NCI-H2107 treated with DMSO at 0.1 percent for 48 hours (cell line): Measurements from ENCODE around the gene SFRP5.

ENCODE experiments used
- DNase-seq: peaks from one replicate; lab custom pipeline; 2025; ENCODE audit not compliant: unreplicated experiment; lab: John Stamatoyannopoulos, UW

SFRP5 gene

DNA sequence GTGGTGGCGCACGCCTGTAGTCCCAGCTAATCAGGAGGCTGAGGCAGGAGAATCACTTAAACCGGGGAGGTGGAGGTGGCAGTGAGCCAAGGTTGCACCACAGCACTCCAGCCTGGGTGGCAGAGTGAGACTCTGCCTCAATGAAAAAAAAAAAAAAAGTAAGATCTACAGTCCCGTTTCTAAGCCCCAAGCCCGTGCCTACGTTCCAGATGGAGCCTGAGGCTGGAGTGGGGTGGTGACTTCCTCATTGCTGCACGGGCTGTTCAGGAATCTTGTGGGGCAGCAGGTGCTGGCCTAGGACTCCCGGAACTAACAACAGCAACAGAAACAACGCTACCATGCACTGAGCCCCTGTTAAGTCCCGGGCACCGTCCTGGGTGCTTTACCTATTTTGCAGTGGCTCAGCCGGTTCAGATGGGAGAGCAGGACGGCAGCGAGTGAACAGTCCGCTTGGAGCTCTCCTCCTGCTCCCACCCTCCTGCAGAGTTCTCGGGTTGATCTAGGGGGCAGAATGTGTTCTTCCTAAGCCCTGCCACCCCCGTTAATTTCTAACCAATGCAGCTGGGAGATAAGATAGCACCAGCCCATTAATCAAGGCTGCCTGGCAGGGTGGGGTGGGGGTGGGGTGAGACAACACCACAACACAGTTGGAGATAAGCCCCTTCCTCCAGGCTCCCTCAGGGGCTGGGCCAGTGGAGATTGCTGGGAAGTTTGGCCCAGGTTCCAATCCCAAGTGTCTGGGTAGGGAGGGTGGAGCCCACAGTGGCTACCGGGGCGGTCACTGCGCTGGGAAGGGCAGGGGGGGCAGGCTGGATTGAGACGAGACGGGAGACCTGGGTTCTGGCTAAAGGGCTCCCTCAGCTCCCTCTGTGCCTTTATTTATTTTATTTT is 17.0 kb upstream of the SFRP5 start:
- no peak for DNase-seq

DNA sequence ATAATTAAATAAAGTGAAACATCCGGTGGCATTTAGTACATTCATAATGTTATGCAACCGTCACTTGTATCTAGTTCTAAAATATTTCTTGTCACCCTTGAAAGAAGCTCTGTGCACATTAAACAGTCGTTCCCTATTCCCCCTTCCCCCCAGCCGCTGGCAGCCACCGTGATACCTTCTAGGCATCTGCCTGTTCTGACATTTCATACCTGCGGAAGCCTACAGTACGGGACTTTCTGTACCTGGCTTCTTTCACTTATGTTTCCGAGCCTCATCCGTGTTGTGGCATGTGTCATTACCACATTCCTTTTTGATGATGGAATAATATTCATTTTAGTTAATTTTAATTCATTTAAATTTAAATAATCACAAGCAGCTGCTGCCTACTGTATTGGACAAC is 13.9 kb upstream of the SFRP5 start:
- DNase-seq, result no peak

DNA sequence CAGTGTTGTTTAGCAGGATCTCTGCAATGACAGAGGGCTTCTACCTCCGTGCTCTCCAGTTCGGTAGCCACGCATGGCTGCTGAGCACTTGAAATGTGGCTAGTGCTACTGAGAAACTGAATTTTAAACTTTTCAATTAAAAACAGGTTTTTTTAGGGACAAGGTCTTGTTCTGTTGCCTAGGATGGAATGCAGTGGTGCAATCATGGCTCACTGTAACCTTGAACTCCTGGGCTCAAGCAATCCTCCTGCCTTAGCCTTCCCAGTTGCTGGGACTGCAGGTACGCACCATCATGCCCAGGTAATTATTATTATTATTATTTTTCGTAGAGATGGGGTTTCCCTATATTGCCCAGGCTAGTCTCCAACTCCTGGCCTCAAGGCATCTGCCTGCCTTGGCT is 13.4 kb upstream of the SFRP5 start:
- DNase-seq, result no peak

DNA sequence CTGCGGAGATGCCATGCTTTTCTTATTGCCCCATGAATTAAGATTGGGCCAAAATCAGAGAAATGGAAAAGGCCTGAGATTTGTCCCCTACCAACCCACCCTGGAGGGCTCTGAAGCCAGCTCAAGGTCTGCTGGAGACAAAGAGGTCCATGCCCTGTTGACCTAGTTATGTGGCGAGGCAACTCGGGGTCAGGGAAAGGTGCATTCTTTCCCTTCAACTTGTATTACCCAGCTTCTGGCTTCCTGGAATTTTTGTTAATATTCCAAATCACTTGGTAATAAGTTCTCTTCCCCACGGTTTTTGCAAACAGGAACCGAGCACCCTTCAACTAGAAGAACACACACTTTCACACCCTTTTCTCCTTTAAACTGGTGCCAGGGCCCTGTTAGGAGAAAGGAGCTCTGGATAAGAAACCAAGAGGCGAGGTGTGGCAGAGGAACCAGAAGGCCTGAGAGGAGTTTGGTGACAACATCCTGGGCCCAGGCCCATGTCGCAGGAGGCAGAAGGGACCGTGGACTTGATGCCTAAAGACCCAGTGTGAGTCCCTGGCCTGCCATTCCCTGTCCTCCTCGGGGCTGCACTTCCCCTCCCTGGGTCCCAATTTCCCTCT is 12.5 kb upstream of the SFRP5 start:
- no peak for DNase-seq

DNA sequence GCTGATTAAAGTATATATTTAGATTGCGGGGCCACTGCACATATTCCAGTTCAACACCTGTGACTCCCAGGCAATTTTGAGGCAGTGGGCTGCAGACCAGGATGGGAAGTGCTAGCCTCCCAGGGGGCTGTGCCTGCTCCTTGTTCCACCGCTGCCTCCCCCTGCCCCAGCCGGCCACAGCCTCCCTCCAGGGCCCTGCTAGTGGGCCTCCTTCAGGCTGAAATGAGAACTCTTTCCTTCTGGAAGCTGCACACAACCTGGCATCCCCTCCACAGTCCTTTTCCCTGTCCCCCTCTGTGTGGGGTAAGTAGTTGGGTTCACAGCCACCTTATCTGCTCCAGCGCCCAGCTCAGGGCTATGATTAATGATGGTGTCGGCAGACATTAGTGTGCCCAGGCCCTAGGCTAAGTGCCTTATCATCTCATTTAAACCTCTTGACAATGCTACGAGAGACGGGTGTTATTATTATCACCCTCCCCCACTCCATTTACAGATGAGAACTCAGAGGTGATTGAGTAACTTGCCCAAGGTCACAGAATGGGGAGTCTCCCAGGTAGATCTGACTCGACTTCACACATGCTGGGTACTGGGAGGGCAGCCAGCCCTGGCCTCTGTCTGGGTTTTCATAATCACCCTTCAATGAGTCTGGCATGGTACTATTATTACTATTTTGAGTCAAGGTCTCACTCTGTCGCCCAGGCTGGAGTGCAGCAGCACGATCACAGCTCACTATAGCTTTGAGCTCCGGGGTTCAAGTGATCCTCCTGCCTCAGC is 10.8 kb upstream of the SFRP5 start:
- DNase-seq, result no peak

DNA sequence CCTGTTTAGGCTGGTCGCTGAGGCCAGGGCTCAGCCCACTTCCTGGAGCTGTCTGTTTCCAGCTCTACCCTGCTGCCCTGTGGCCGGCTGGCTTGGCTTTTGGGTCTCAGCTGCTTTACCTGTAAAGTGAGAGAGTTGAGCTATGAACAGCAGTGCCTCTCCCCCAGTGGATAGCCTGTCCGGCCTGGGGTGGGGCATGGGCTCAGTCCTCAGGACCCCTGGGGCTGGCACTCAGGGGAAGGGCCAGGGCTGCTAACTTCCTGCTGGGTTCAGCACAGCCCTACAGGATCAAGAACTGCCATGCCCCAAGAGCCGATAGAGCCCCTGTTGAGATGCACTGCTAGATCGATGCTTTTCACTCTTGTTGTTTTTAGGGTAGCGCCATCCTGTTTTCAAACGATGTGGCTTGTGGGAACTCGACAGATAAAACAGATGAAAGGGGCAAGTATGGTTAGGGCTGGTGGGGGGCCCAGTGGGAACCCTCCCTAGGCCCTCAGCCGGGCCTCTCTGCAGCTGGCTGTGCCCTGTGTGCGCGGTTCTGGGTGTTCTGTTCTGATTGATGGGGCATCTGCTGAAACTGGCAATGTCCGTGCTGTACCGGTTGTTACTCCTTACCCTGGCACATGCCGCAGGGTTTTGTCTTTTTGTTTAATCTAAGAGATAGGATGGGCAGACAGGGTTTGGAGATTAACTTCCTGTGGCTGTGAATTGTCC is 10.0 kb upstream of the SFRP5 start:
- no peak for DNase-seq

DNA sequence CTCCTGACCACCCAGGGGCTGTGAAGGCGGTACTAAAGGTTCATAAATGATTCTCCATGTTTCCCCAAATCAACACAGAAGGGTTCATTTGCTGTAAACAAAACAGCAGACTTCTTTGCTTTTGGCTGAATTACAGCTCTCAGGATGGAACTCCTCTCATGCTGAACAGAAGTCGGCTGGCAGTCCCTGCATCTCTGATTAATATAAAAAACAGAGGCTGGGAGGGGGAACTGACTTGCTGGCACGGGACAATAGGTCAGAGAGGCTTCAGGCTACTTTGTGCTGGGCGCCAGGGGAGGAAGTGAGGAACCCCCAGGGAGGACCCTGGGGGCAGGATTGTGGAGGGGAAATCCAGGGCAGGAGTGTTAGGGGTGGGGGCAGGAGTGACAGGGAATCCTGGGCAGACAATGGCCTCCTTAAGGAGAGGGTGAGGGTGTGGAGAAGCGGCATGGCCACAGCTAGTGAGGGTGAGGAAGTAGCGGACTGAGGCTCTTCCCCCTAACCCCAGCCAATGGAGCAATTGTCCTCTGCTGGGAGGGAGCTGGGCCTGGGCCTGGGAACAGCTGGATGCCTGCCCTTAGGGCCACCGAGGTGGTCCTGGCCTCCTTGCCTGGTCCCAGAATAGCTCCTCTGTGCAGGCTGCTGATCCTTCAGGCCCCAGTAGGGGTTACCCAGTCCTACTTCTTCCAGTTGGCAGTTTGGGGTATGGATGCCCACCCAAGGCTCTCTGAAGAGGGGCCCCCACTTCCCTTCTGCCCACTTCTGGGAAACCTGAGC is 9.2 kb upstream of the SFRP5 start:
- DNase-seq, result no peak

DNA sequence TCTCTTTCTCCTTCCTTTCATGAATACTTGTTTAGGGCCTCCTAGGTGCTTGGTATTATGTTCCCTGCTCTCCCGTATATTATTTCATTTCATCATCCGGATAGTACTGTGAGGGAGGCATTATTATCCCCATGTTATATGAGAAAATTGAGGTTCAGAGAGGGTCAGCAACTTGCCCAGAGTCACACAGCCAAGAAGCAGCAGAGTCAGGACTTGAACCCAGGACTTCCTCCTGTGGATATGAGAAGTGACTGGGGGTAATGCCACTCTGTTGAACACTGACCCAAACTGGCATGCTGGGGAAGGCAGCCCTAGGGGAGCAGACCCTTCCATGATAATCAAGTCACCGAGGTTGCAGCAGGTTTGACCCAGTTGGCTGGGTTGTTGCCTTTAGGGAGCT is 8.2 kb upstream of the SFRP5 start:
- DNase-seq, result no peak

DNA sequence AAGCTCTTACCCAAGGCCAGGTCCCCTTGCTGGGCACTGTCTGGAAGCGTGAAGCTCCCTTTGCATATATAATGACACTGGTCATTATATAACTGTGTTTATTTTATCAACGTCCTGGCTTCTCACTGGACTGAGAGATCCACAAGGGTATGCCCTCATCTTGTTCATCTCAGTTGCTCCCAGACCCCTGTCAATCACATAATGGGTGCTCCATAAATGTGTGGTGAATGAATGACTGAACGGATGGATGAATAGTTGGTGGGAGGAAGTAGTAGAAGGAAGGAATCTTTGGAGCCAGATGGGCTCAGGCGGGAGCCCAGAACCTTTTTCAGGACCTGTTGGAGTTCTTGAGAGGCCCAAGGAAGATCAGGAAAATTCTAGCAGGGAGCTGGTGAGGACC is 7.7 kb upstream of the SFRP5 start:
- DNase-seq, result no peak

DNA sequence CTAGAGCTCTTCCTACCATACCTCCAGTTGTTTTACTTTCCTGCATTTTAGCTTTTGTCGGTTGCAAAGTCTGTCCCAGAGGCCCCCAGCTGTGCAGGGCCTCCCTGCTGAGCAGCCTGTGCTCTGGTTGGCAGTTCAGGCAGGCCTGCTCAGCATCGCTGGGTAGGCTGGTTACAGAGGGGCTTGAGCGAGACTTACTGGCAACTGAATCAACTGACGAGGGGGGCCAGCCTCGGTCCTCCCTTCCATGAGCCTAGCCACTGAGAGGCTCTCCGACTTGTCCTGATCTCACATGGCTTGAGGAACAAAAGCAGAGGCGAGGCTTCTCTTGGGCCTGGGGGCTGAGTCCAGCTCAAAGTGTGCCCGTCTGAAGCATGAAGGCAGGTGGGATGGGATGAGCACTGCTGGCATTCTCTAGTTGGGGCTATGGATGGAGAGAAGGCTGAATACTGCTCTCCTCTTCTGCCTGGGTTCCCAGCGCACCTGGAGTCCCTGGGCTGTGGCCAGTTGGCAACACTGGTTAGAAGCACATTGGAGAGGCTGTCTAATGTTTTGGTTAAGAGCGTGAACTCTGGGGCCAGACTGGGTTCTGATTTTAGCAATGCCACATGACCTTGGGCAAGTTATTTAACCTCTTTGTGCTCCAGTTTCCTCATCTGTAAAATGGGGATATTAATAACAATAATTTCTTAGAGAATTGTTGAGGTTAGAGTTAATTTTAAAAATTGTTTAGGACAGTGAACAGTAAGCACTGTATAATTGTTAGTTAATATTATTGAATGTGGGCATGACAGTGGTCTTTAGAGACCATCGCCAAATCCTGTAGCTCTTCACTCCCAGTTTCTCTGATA is 6.9 kb upstream of the SFRP5 start:
- no peak for DNase-seq

DNA sequence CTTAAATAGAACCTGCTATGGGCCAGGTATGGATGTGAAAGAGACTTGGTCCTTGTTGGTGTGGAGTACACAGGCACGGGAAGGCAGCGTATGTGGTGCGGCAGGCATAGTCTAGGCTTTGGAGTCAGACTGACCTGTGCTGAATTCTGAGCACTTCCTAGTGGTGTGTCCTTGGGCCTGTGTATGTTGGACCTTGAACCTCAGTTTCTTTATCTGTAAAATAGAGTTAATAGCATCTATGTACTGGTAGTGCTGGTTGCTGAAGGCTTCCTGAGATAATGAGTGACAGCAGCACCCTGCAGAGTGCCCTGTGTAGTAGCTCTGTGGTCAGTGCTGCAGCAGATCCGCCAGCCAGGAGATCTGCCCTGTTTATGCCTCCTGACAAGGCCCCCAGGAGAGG is 5.3 kb upstream of the SFRP5 start:
- no peak for DNase-seq

DNA sequence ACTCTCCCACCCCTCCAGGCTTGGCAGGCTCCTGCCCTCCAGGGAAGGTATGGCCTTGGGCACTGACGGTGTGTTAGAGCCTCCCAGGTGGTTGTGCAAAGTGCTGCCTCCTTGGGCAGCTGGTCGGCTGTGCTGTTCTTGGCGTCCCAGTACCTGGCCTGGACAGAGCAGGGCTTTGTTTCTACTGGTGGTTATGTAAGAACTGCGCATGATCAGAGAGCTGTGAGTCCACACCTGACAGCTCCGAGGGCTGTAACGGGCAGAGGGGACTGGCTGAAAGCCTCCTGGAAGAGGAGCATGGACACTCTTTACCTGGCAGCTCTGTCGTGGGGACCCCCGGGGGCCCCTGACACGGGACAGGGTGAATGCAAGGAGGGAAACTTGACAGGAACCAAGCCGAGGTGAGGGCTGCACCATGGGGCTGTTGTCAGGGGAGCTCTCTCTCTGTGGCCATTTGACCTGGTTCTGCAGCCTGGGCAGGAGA is 3.1 kb upstream of the SFRP5 start:
- DNase-seq, result no peak

DNA sequence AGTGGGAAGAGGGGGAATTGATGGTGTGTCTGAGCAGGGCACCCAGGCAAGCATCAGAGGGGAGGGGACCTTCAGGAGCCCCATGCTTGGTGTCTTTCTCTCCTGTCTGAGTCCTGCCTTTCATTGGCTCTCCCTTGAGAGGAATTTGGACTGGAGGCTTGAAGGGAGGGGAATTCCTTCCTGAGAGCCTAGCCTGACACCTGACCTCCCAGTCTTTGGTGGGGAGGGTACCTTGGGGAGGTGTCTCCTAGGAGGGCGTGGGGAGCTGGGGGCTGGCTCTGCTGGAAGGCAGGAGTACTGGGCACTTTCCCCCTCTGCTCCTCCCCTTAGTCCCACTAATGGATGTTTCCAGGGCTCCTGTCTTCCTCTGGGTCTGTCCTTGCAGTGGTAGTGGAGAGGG is 1.3 kb upstream of the SFRP5 start:
- no peak for DNase-seq

DNA sequence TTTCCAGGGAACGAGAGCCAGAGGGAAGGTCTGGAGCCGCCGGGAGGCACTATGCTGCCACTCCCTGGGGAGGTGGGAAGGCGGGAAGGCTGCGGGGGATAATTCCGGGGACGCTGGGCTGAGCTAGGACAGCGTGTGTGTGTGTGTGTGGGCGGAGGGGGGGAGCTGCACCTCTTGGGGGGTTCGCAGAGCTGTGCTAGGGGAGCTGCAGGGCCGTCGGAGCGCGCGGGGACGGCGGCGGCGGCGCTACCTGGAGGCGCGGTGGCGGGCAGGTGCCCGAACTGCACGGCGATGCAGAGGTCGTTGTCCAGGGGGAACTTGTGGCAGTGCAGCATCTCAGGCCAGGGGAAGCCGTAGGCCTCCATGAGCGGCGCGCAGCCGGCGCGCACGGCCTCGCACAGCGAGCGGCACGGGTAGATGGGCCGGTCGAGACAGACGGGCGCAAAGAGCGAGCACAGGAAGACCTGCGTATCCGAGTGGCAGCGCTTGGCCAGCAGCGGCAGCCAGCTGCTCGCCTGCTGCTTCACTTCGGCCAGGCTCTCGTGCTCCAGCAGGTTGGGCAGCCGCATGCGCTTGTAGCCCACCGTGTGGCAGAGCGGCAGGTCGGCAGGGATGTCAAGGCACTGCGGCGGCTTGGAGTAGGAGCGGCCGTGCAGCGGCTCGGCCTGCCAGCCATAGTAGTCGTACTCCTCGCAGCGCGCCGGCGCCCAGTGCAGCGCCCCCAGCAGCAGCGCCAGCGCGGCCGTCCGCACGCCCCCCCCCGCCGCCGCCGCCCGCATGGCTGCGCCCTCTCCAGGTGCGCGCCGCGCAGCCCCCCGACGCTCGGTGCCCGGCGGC is 526 bp downstream of the SFRP5 start:
- no peak for DNase-seq

DNA sequence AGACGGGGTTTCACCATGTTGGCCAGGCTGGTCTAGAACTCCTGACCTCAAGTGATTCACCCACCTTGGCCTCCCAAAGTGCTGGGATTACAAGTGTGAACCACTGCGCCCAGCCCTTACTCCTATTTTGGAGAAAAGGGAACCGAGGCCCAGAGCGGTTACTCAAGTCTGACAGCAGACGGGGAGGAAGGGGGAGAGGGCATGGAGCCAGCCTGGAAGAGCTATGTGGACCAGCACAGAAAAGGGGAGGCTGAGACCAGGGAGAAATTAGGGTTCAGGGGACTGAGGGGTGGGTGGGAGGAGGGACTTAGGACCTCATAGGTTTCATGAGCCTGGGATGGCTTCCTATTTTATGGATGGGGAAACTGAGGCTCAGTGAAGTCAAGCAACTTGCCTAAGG is 1.5 kb downstream of the SFRP5 start:
- no peak for DNase-seq

DNA sequence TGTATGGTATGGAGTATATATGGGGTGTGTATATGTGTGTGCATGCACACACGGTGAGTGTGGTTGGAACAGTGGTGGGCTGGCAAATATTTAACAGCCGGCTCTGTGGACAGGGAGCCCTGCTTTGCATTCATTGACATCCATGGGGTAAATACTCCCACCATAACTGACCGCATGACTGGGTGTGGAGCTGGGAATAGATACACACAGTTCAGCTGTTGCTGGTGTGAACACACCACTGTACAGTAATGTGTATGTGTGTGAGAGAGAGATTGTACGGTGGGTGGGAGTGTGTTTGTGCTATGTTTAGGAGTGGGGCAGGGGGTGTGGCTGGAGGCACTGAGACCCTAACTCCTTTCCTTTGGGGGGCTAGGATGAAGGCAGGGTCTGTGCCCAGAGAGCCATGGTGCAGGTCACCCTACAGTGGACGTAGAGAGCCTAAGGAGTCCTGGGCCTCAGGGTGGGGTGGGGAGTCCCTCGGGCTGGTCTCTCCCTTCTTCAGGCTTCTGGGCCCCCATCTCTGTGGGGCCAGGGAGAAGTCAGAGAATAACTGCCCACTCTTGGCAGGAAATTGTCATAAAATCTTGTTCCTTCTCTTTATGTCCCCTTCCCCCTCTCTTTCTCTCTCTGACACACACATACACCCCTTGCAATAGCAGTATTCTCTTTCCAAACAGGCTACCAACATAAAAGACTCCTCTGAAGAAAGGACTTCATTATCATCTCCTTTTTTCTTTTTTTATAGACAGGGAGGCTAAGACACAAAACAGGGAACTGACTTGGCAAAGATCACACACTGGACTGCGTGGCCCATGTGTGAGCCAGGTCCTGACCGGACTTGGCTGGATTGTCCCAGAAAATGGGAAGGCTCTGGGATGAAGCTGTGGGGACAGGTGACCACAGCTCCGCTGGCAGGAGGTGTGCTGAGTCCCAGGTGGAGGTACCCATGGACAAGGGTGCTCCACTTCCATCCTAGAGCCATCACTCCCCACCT is 3.2 kb downstream of the SFRP5 start:
- DNase-seq, result no peak
